ENCODE results near the gene ACSL5. TPM values are rescaled to one million over a fixed set of nuclear protein-coding genes. Genes with fewer than 3 reads are reported as not detected.

Gene ACSL5
- total and polyA plus RNA-seq, 10 of the 15 experiments (the other 5 are each of a cell fraction or from before 2014, with no cell fraction given): 22.3 to 57.0 (median 46.4) TPM

- TF ChIP-seq, protein P1, sequence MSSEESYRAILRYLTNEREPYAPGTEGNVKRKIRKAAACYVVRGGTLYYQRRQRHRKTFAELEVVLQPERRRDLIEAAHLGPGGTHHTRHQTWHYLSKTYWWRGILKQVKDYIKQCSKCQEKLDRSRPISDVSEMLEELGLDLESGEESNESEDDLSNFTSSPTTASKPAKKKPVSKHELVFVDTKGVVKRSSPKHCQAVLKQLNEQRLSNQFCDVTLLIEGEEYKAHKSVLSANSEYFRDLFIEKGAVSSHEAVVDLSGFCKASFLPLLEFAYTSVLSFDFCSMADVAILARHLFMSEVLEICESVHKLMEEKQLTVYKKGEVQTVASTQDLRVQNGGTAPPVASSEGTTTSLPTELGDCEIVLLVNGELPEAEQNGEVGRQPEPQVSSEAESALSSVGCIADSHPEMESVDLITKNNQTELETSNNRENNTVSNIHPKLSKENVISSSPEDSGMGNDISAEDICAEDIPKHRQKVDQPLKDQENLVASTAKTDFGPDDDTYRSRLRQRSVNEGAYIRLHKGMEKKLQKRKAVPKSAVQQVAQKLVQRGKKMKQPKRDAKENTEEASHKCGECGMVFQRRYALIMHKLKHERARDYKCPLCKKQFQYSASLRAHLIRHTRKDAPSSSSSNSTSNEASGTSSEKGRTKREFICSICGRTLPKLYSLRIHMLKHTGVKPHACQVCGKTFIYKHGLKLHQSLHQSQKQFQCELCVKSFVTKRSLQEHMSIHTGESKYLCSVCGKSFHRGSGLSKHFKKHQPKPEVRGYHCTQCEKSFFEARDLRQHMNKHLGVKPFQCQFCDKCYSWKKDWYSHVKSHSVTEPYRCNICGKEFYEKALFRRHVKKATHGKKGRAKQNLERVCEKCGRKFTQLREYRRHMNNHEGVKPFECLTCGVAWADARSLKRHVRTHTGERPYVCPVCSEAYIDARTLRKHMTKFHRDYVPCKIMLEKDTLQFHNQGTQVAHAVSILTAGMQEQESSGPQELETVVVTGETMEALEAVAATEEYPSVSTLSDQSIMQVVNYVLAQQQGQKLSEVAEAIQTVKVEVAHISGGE (CRISPR knock-in tag; IDR thresholded peaks at IDR 0.05): no peak
These were observed 81.2 kb downstream of the ACSL5 start (continued) for GRCh38 chr10:112454910-112455779.

DNA sequence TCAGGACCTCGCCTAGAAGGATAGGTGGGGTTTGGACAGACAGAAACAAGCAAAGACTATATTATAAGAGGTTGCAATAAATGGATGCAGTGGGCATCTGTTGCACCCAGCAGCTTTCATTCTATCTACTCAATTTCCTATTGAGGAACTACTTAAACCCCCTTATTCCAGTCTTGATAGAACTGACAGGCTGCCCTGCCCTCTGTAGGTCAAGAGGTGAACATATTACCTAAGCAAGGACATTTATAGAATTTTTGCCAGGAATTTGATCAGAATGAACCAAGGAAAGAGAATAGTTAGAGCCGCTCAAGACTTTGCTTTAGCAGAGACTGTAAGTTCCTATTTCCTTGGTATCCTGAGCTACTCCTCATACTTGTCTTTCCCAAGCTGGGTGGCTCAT lies 82.6 kb downstream of the ACSL5 start:
- no peaks in the 10 kb centered on the region; a peak in 1 of 4 replicates for H3K36me3 ChIP-seq (ENCODE audit: control insufficient read depth in 2 of 2, insufficient read depth in 2 of 2, low read length in 1 of 2)
- no peaks in the 10 kb centered on the region for H4K20me1 ChIP-seq (ENCODE audit: control insufficient read depth, insufficient read depth)
- no peaks in the 10 kb centered on the region for H3K9me3 ChIP-seq (replicated peaks; ENCODE audit: control insufficient read depth, insufficient read depth, low read length)
- H3K27me3 ChIP-seq (replicated peaks in 1 of 2; ENCODE audit: control insufficient read depth in 2 of 2, insufficient read depth in 2 of 2, low read length in 1 of 2): no peaks in the 10 kb centered on the region
- no peak for DNase-seq (ENCODE audit: low read depth, low spot score)
- no peak overlapping the region for H3K27ac ChIP-seq (ENCODE audit: control insufficient read depth, insufficient read depth)
- intact Hi-C loops (cut with micrococcal nuclease; ENCODE audit: unreplicated experiment): loop anchor here (10.0 kb wide), 1 partner anchor 272 kb away; the partner anchor contains the start of gene GPAM
- no peak overlapping the region for H3K9ac ChIP-seq (ENCODE audit: control insufficient read depth, insufficient read depth, low read length)
- ATAC-seq: peak; percentile 64
- no peak overlapping the region for H3K4me3 ChIP-seq
- 96% methylated on average over 2 of the region's 2 CpGs for WGBS (ENCODE audit: insufficient coverage, insufficient replicate concordance, low lambda C conversion rate, missing lambda C conversion rate)
- H3K4me1 ChIP-seq (ENCODE audit: control insufficient read depth, insufficient read depth, low read length): no peaks in the 10 kb centered on the region
- H3K79me2 ChIP-seq (ENCODE audit: control insufficient read depth, insufficient read depth, low read length): no peaks in the 10 kb centered on the region; the same call in none of the 2 replicates
- ChIA-PET RAD21 (ENCODE audit: unreplicated experiment) (interaction anchor here (0.8 kb wide), 1 partner anchor 82 kb away, joined by 4 read pairs; no protein-coding TSS in a partner anchor), CTCF (interaction anchor here (0.7 to 2.3 kb wide), 4 partner anchors 10 to 21 kb away, joined by 3 to 17 read pairs (median 6); no protein-coding TSS in a partner anchor), POLR2A (interaction anchor here (1.0 kb wide), 1 partner anchor 21 kb away, joined by 3 read pairs; no protein-coding TSS in a partner anchor), SMC1A (ENCODE audit: uncharacterized antibody, unreplicated experiment) (interaction anchor here (0.9 to 1.3 kb wide), 3 partner anchors 10 to 70 kb away, joined by 3 read pairs; partner anchors contain the start of gene ZDHHC6)
- in situ Hi-C loops (cut with MboI): no loop called here
- BruUV-seq (replicated peaks): no TSS peak
- H3K4me2 ChIP-seq (ENCODE audit: control insufficient read depth, insufficient read depth): no peak overlapping the region
- H2AFZ ChIP-seq (ENCODE audit: control insufficient read depth, low read depth, low read length): no peak overlapping the region
- FAIRE-seq: no peak
- TF ChIP-seq SUZ12 (IDR thresholded peaks at IDR 0.05; ENCODE audit: unreplicated experiment) (no peak), E4F1 (IDR thresholded peaks at IDR 0.05; ENCODE audit: borderline replicate concordance, partially characterized antibody) (no peak)
- TF ChIP-seq, protein P2, sequence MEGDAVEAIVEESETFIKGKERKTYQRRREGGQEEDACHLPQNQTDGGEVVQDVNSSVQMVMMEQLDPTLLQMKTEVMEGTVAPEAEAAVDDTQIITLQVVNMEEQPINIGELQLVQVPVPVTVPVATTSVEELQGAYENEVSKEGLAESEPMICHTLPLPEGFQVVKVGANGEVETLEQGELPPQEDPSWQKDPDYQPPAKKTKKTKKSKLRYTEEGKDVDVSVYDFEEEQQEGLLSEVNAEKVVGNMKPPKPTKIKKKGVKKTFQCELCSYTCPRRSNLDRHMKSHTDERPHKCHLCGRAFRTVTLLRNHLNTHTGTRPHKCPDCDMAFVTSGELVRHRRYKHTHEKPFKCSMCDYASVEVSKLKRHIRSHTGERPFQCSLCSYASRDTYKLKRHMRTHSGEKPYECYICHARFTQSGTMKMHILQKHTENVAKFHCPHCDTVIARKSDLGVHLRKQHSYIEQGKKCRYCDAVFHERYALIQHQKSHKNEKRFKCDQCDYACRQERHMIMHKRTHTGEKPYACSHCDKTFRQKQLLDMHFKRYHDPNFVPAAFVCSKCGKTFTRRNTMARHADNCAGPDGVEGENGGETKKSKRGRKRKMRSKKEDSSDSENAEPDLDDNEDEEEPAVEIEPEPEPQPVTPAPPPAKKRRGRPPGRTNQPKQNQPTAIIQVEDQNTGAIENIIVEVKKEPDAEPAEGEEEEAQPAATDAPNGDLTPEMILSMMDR (IDR thresholded peaks at IDR 0.05 in 2 of 3, conservative IDR thresholded peaks at IDR 0.05 in 1 of 3; ENCODE audit: control insufficient read depth in 2 of 3, extremely low read depth in 1 of 3, insufficient read depth in 1 of 3, low read depth in 3 of 3, low read length in 3 of 3): peak; percentile 23 to 33 (median 23); a peak in 4 of 6 replicates

All from GM12878 (cell line).